Mammary epithelial cell (primary cell): ENCODE results near the gene CNRIP1.

Experiments
- CTCF ChIP-seq, 2 donors: IDR thresholded peaks in 1 of 2; conservative IDR thresholded peaks in 1 of 2; 2 replicates each; pipeline ENCODE4 v1.5.1; 2011 to 2012; ENCODE audit warnings: inconsistent platforms in 2 of 2, low read length in 2 of 2, mild to moderate bottlenecking in 2 of 2, control low read depth in 1 of 2, low read depth in 1 of 2; ENCODE audit not compliant: insufficient read depth in 1 of 2; ENCODE audit errors: extremely low read depth in 1 of 2
- EZH2 ChIP-seq: IDR thresholded peaks from 2 replicates; pipeline ENCODE4 v1.6.1; 2012; ENCODE audit warnings: low read length, inconsistent platforms, borderline replicate concordance

GRCh38 chr2:68258851-68259250, 60.9 kb downstream of the CNRIP1 start:
- TF ChIP-seq CTCF (conservative IDR thresholded peaks at IDR 0.05 in 1 of 2, IDR thresholded peaks at IDR 0.05 in 1 of 2; ENCODE audit: extremely low read depth in 1 of 2, insufficient read depth in 1 of 2, low read depth in 1 of 2, low read length in 2 of 2) (no peak), EZH2 (no peak)
